ENCODE results near the gene HDHD2.
"Not testable (repeated sequence)": the region's sequence is repeated elsewhere in the genome, so short reads cannot be mapped to it uniquely, and the experiment has no call there.

HDHD2 gene

DNA sequence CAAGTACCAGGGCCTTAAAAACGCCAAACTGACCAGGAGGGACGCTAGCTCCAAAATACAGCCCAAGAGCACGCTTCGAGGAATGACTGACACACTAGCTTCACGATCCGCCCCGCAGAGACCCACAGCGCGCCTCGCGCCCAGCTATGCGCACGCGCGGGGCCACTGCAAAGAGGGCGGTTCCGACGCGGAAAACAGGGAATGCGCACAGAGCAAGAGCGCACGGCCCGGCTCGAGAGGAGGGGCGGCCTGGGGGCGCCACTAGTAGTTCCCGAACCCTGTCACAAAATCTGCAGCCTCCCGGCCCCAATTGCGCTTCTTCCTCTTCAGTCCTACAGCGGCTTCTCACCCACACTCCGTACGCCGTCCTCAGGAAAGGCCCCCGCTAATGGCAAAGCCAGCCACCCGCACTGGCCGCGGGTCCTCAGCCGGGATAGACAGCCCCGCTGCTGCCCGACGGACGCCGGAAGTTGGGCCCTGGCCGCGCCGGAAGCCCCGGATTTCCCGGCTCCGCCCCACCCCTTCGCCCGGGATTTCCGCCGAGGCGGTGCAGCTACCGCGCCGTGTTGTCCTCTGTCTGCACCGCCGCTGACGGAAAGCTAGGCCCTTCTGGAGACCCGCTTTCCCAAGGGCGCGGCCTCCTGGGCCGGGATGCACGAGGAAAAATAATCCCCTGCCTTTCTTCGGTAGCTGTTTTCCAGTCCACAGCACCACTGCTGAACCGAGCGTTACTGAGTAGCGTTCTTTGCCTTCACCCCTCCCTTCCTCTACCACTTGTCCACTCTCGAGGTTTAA, at the start of gene HDHD2:
HDHD2 (minus strand) TSS at position 472 of the 795 bp plus-strand sequence. CDS start 14,061 bp downstream, outside the sequence.
- DNase-seq = peak; percentile 85

DNA sequence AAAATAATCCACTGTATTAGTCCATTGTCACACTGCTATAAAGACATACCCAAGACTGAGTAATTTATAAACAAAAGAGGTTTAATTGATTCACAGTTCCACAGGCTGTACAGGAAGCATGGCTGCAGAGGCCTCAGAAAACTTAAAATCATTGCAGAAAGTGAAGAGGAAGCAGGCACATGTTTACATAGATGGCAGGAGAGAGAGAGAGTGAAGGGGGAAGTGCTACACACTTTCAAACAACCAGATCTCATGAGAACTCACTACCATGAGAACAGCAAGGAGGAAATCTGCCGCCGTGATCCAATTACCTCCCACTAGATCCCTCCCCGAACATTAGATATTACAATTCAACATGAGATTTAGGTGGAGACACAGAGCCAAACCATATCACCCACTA, 45.7 kb upstream of the HDHD2 start:
- DNase-seq = not testable (repeated sequence)

GRCh38 chr18:47191961-47192360, 41.7 kb upstream of the HDHD2 start:
- DNase-seq = peak; percentile 3

GRCh38 chr18:47187721-47188120, 37.4 kb upstream of the HDHD2 start:
- no peak for DNase-seq

GRCh38 chr18:47184419-47185050, 34.2 kb upstream of the HDHD2 start:
- DNase-seq = no peak

- not testable (repeated sequence) for DNase-seq
Observed at GRCh38 chr18:47182156-47182555, 31.9 kb upstream of the HDHD2 start.

DNA sequence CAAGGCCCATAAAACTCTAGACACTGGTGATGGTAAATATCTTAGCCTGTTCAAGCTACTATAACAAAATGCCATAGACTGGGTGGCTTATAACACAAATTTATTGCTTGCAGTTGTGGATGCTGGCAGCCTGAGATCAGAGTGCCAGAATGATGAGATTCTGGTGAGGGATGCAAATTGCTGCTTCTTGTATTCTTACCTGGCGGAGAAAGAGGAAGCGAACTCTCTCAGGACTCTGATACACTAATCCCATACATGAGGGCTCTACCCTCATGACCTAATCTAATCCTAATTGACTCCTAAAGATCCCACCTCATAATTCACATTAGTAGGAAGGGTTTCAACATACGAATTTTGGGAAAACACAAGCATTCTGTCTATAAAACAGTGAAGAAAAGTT, 30.5 kb upstream of the HDHD2 start:
- DNase-seq = no peak

GRCh38 chr18:47179520-47179919, 29.2 kb upstream of the HDHD2 start:
- no peak for DNase-seq

- peak; percentile 86 for DNase-seq
Observed at GRCh38 chr18:47175898-47176575, 25.7 kb upstream of the HDHD2 start, which contains the start of gene IER3IP1. TSS of gene IER3IP1 (minus strand) at chr18:47176364. CDS start at chr18:47176277, 87 bp downstream.

DNA sequence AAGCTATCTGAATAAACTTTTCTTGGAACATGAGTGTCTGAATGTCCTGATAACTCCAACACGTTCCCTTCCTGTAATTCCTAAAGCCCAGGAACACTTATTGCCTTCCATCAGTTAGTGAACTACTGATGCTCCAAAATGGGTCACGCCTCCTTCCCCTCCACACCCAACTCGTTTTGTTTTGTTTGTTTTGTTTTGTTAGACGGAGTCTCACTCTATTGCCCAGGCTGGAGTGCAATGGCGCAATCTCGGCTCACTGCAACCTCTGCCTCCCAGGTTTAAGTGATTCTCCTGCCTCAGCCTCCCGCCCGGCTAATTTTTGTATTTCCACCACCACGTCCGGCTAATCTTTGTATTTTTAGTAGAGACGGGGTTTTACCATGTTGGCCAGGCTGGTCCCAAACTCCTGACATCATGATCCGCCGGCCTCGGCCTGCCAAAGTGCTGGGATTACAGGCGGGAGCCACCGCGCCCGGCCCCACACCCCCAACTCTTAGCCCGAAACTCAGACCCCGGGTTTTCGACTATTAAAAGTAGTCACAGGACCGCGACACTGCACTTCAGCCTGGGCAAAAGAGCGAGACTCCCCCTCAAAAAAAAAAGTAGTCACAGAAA, 25.1 kb upstream of the HDHD2 start:
- no peak for DNase-seq

- DNase-seq = peak; percentile 27
Observed at GRCh38 chr18:47174545-47175116, 24.3 kb upstream of the HDHD2 start.

DNA sequence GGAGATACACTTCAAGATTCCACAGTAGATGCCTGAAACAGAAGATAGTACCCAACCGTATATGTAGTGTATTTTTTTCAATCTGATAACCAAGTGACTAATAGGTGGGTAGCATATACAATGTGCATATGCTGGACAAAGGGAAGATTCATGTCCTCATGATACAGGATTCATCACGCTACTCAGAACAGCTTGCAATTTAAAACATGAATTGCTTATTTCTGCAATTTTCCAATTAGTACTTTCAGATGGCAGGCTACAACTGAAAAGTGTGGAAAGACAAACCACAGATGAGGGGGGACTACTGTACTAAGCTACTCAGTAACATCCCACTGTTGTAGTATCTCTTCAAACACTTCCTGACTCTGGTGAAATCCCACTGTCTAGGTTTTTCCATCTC, 22.2 kb upstream of the HDHD2 start:
- no peak for DNase-seq

GRCh38 chr18:47168913-47169312, 18.6 kb upstream of the HDHD2 start:
- no peak for DNase-seq

DNA sequence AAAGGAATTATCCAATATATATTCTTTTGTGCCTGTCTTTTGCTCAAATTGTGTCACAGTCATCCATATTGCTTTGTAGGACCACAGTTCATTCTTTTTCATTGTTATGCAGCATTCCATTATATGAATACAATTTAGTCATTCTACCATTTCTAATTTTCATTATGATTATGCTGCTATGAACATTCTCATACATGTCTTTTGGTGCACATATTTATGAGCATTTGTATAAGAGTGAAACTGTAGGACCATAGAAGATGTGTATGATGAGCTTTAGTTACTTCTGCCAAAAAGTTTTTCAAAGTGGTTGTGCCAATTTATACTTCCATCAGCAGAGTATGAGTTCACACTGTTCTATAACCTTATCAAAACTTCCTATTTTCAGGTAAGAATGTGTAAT, 18.2 kb upstream of the HDHD2 start:
- no peak for DNase-seq

GRCh38 chr18:47166294-47166693, 16.0 kb upstream of the HDHD2 start:
- DNase-seq = peak; percentile 24

- DNase-seq = peak; percentile 90
Observed at GRCh38 chr18:47163241-47163640, 12.9 kb upstream of the HDHD2 start.

DNA sequence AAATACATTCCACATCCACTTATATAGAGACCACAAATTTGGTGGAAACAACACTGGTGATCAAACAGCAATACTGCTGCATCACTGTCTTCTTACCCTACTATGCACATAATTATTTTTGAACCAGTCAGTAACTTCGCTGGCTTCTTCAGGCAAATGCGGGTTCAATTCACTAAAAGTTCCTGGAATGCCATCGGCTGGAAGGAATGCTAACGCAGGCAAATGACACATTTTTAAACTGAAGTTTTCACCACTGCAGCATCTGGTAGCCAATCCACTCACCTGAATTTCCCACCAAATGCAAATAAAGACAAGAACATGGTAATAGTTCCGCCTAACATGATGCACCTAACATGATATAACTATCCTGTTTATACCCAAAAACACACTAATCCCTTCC, 10.0 kb upstream of the HDHD2 start:
- DNase-seq = no peak

- not testable (repeated sequence) for DNase-seq
Observed at GRCh38 chr18:47158404-47158803, 8.1 kb upstream of the HDHD2 start.

DNA sequence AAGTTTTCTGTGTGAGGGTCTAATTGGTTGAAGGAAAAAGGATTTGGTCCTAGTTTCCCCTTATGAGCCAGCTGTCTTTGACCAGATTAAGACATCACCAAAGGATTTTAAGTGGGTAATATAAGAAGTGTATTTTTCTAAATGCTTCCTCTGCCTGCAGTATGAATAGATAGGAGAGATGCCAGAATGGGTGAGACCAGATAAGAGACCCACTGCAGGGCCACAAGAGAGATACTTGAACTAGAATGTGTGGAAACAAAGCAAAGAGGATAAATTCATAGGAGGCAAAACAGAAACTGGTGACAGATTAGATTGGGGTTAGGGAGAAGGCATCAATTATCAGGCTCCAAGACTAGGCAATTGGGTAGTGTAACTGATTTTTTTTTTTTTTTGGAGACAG, 1.1 kb upstream of the HDHD2 start:
- no peak for DNase-seq

DNA sequence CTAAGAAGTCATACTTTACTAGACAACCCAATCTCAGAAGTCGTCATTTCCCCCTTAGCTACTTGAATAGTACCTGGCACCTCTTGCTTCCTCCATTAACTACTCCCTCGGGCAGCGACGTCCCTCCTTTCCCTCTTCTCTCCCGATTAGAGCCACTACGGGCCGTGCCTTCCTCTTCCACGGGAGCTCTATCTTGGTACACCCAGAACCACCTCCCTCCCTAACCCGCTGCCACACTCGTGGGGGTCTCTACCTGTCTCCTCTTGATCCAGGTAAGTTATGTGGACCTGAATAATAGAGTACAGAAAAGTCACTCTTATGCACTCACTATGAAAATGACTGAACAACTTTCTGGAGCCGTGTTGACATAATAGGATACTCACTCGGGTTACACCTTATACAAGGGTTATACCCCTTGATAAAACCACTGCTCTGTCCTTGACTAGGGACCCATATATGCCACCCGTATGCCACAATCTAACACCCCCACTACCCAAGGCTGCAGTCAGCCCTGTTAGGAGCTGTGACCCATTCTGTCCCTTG, 595 bp upstream of the HDHD2 start:
- DNase-seq = no peak

DNA sequence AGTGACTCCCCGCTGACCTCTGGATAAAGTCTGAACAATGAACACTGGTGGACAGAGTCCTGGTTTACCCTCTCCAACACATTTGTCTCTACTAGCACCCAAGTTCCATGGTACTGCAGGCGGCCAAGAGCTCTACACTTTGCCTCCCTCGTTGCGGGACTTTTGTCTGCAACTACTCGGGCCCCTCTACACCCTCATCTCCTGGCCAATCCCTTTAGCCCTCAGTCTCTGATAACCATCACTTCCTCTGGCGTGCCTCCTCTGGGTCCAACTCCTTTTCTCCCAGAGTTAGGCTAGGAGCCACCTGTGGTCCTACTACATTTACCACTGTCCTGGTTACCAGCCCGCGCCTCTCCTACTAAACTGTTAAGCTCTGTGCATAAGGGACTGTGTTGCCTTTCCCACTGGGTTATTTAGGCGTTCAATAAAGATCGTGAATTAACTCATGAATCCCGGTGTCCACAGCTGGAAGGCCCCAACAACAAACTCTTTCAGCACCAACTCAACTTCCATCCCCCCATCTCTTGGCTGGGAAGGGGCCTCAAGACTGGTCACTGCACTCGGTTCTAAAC, 757 bp downstream of the HDHD2 start:
- peak; percentile 64 for DNase-seq

DNA sequence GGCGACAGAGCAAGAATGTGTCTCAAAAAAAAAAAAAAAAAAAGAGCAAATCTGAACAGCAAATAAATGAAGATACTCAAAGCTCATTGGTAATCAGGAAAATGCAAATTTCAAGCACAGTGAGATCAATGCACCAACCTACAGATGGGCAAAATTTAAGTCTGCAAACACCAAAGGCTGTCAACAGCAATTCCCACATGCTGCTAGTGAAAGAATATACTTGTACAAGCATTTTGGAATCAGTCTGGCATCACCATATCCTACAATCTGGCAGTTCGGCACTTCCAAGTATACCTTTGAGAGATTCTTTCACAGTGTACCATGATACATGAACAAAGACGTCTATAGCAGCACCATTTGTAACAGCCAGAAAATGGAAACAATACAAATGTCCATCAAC, 4.1 kb downstream of the HDHD2 start:
- no peak for DNase-seq

Measured in kidney glomerular epithelial cell (primary cell).